ENCODE results near the gene TMEM178B. TPM values are rescaled to one million over a fixed set of nuclear protein-coding genes. Genes with fewer than 3 reads are reported as not detected.

TMEM178B gene
- polyA plus RNA-seq, 1 experiment, result 0.01 TPM

- no peaks in the 10 kb centered on the region for H3K27me3 ChIP-seq (ENCODE audit: control insufficient read depth, insufficient read depth, low read length)
- ChIA-PET CTCF (no interaction called here), POLR2A (no interaction called here)
- TF ChIP-seq CTCF (IDR thresholded peaks at IDR 0.05; ENCODE audit: low read depth, low read length), result no peak
- no peaks in the 10 kb centered on the region for H3K9me3 ChIP-seq (ENCODE audit: control insufficient read depth, insufficient read depth, low read length)
- H3K4me3 ChIP-seq (ENCODE audit: low read depth, low read length), result no peak overlapping the region
- H3K27ac ChIP-seq (ENCODE audit: low read depth, low read length), result no peak overlapping the region
- no peak for DNase-seq (ENCODE audit: low read depth, low spot score)
These were observed 34.5 kb upstream of the TMEM178B start for GRCh38 chr7:141039376-141039775.

- CTCF ChIA-PET, result interaction anchor here (0.6 to 0.7 kb wide), 2 partner anchors 30 to 173 kb away, joined by 3 to 4 read pairs; no protein-coding TSS in a partner anchor
- DNase-seq (ENCODE audit: low read depth, low spot score), result no peak
- Histone ChIP-seq H3K9me3 (ENCODE audit: control insufficient read depth, insufficient read depth, low read length) (no peaks in the 10 kb centered on the region), H3K27me3 (ENCODE audit: control insufficient read depth, insufficient read depth, low read length) (no peaks in the 10 kb centered on the region), H3K27ac (ENCODE audit: low read depth, low read length) (no peak overlapping the region), H3K4me3 (ENCODE audit: low read depth, low read length) (no peak overlapping the region)
- no peak for TF ChIP-seq CTCF (IDR thresholded peaks at IDR 0.05; ENCODE audit: low read depth, low read length)
- POLR2A ChIA-PET, result no interaction called here
These were observed 31.4 kb upstream of the TMEM178B start for GRCh38 chr7:141042222-141043193.

GRCh38 chr7:141043616-141044015 is 30.2 kb upstream of the TMEM178B start:
- ChIA-PET CTCF (no interaction called here), POLR2A (no interaction called here)
- no peak overlapping the region for H3K4me3 ChIP-seq (ENCODE audit: low read depth, low read length)
- no peak overlapping the region for H3K27ac ChIP-seq (ENCODE audit: low read depth, low read length)
- TF ChIP-seq CTCF (IDR thresholded peaks at IDR 0.05; ENCODE audit: low read depth, low read length), result no peak
- no peak for DNase-seq (ENCODE audit: low read depth, low spot score)
- no peaks in the 10 kb centered on the region for H3K9me3 ChIP-seq (ENCODE audit: control insufficient read depth, insufficient read depth, low read length)
- no peaks in the 10 kb centered on the region for H3K27me3 ChIP-seq (ENCODE audit: control insufficient read depth, insufficient read depth, low read length)

GRCh38 chr7:141045126-141045841 is 28.6 kb upstream of the TMEM178B start:
- Histone ChIP-seq H3K9me3 (ENCODE audit: control insufficient read depth, insufficient read depth, low read length) (no peaks in the 10 kb centered on the region), H3K4me3 (ENCODE audit: low read depth, low read length) (no peak overlapping the region), H3K27me3 (ENCODE audit: control insufficient read depth, insufficient read depth, low read length) (no peaks in the 10 kb centered on the region), H3K27ac (ENCODE audit: low read depth, low read length) (no peak overlapping the region)
- no peak for TF ChIP-seq CTCF (IDR thresholded peaks at IDR 0.05; ENCODE audit: low read depth, low read length)
- POLR2A ChIA-PET, result no interaction called here
- DNase-seq (ENCODE audit: low read depth, low spot score), result no peak
- CTCF ChIA-PET, result interaction anchor here (1.7 kb wide), 1 partner anchor 488 kb away, joined by 4 read pairs; no protein-coding TSS in a partner anchor
